Natural killer cell (primary cell): ENCODE measurements around the gene SPTSSB. TPM values are rescaled to one million over a fixed set of nuclear protein-coding genes. Genes with fewer than 3 reads are reported as not detected.

Experiments
- ATAC-seq, 3 donors: fragments of 150-1000 bp in 2 of 3; fragments of 200-7000 bp in 1 of 3; cut with Tn5 transposase; 1 replicate in 1 of 3; 2 replicates in 2 of 3; pipeline ENCODE4 v1.10.0; 2021; ENCODE audit warnings: mild to moderate bottlenecking in 2 of 3, moderate library complexity in 2 of 3
- DNase-seq, 2 donors: peaks; one replicate each; pipeline versions ENCODE4 v3.0.0 to v3.0.0-alpha.2; 2013 to 2021; ENCODE audit warnings: mixed read lengths in 1 of 2
- H3K27ac ChIP-seq: one replicate; pipeline ENCODE4 v1.5.1; 2013; ENCODE audit warnings: mild to moderate bottlenecking, low read length
- H3K27me3 ChIP-seq: one replicate; pipeline ENCODE4 v1.6.1; 2013; ENCODE audit warnings: low read length; ENCODE audit not compliant: control insufficient read depth, insufficient read depth
- H3K36me3 ChIP-seq: one replicate; pipeline ENCODE4 v1.6.1; 2013; ENCODE audit warnings: low read length; ENCODE audit not compliant: control insufficient read depth, insufficient read depth
- H3K4me1 ChIP-seq: one replicate; pipeline ENCODE4 v1.6.1; 2013; ENCODE audit warnings: low read length; ENCODE audit not compliant: control insufficient read depth, insufficient read depth
- H3K4me3 ChIP-seq: one replicate; pipeline ENCODE4 v1.5.1; 2013; ENCODE audit warnings: low read length
- H3K9me3 ChIP-seq: one replicate; pipeline ENCODE4 v1.6.1; 2013; ENCODE audit warnings: low read length; ENCODE audit not compliant: control insufficient read depth, insufficient read depth
- H3K27ac Mint-ChIP-seq, 2 donors: one replicate each; pipeline ENCODE4 v1.8.0; 2022; ENCODE audit warnings: mild to moderate bottlenecking in 2 of 2, mixed read lengths in 2 of 2, moderate library complexity in 1 of 2
- H3K27me3 Mint-ChIP-seq, 2 donors: one replicate each; pipeline ENCODE4 v1.8.0; 2022; ENCODE audit warnings: low read depth in 2 of 2, mixed read lengths in 2 of 2
- H3K36me3 Mint-ChIP-seq: one replicate; pipeline ENCODE4 v1.8.0; 2022; ENCODE audit warnings: mixed read lengths
- H3K4me1 Mint-ChIP-seq, 2 donors: one replicate each; pipeline ENCODE4 v1.8.0; 2022; ENCODE audit warnings: mixed read lengths in 2 of 2
- H3K4me3 Mint-ChIP-seq: one replicate; pipeline ENCODE4 v1.8.0; 2022; ENCODE audit warnings: mild to moderate bottlenecking, moderate library complexity, mixed read lengths
- H3K9me3 Mint-ChIP-seq, 2 donors: one replicate each; pipeline ENCODE4 v1.8.0; 2022; ENCODE audit warnings: mixed read lengths in 2 of 2
- WGBS: methylation state at CpG from one replicate; pipeline ENCODE4 v1.1.7; 2013; ENCODE audit warnings: missing lambda C conversion rate; ENCODE audit not compliant: insufficient coverage; 5-methylcytosine and 5-hydroxymethylcytosine counted together
- intact Hi-C: fragments of 100-400 bp; cut with micrococcal nuclease; formaldehyde crosslinking; loops from one replicate; pipeline ENCODE4 v1.14.2; 2022
- total RNA-seq, 4 donors: library from RNA; stranded (reverse); fragments of 120-200 nt in 1 of 4; gene quantifications; one replicate each; pipeline versions ENCODE4 v1.2.3 to v1.2.4, GENCODE V29; 2013 to 2022
- TF ChIP-seq, protein P1 (sequence below): fragments of 200-600 bp; IDR thresholded peaks from one replicate; pipeline ENCODE4 v1.8.0; 2022; ENCODE audit warnings: antibody characterized with exemption

Gene SPTSSB
- total RNA-seq, 3 donors from 2014 or later (not counting 1 experiment from before 2014, with no cell fraction given), result 7.3 to 14.1 (median 11.1) TPM

DNA sequence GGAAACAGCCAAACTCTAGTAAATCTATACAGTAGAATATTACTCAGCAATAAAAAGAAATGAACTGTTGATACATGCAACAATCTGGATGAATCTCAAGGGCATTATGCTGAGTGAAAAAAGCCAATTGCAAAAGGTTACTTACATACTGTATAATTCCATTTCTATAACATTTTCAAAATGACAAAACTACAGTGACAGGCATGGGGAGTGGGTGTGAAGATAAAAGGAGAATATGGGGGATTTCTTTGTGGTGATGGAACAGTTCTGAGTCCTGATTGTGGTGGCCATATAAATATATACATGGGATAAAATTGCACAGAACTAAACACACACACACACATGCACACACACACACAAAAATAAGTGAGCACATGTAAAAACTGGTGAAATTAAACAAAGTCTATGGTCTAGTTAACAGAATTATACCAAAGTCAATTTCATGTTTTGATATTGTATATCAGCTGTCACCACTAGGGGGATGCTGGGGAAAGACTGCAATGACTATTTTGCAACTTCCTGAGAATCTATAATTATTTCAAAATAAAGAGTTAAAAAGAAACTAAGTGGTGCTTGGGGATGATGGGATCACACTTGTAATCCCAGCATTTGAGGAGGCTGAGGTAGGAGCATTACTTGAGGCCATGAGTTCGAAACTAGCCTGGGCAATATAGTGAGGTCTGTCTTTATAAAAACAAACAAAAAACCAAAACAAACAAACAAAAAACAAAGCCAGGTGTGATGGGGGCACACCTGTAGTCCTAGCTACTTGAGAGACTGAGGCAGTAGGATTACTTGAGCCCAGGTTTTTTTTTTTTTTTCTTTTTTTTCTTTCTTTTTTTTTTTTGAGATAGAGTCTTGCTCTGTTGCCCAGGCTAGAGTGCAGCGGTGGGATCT lies 66.0 kb downstream of the SPTSSB start:
- Mint-ChIP-seq H3K4me3 (no peak overlapping the region), H3K9me3 (peaks cover 4% of the 10 kb centered on the region in 2 donors), H3K36me3 (peaks cover 17% of the 10 kb centered on the region), H3K27ac (no peak overlapping the region), H3K4me1 (peaks cover 11 to 16% of the 10 kb centered on the region in 2 donors), H3K27me3 (peaks cover 43 to 77% of the 10 kb centered on the region in 2 donors)
- H3K27me3 ChIP-seq, result no peaks in the 10 kb centered on the region
- H3K4me1 ChIP-seq, result peaks cover 11% of the 10 kb centered on the region
- TF ChIP-seq, protein P1, sequence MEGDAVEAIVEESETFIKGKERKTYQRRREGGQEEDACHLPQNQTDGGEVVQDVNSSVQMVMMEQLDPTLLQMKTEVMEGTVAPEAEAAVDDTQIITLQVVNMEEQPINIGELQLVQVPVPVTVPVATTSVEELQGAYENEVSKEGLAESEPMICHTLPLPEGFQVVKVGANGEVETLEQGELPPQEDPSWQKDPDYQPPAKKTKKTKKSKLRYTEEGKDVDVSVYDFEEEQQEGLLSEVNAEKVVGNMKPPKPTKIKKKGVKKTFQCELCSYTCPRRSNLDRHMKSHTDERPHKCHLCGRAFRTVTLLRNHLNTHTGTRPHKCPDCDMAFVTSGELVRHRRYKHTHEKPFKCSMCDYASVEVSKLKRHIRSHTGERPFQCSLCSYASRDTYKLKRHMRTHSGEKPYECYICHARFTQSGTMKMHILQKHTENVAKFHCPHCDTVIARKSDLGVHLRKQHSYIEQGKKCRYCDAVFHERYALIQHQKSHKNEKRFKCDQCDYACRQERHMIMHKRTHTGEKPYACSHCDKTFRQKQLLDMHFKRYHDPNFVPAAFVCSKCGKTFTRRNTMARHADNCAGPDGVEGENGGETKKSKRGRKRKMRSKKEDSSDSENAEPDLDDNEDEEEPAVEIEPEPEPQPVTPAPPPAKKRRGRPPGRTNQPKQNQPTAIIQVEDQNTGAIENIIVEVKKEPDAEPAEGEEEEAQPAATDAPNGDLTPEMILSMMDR, result peak; percentile 82
- peak in 1 of 2 donors; percentile 61 for DNase-seq
- H3K4me3 ChIP-seq, result no peak overlapping the region
- no peak overlapping the region for H3K27ac ChIP-seq
- H3K36me3 ChIP-seq, result no peaks in the 10 kb centered on the region
- peak in 2 of 3 donors; percentile 44 to 47 for ATAC-seq
- peaks cover 14% of the 10 kb centered on the region for H3K9me3 ChIP-seq
- WGBS, result 100% methylated on average over 1 of the region's 2 CpGs
- intact Hi-C loops, result no loop called here

DNA sequence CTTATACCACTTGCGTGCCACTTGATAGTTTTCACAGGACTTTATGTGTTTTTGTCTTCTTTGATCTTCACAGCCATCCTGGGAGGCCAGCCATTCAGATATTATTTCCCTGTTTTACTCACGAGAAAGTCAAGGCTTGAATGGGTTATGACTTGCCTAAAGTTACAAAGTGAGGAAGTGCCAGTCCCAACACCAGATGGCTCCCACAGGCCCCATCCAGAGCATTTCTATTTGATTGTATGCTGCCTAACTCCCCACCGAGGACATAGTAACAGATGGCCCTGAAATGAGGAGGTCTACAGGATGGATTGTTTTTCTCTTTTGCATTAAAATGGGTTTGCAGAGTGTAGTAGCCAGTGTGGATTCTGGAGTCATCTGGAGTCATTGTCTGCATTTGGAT lies 74.5 kb downstream of the SPTSSB start:
- TF ChIP-seq, protein P1, result no peak
- peaks cover 17% of the 10 kb centered on the region for H3K9me3 ChIP-seq
- no peak overlapping the region for H3K4me3 ChIP-seq
- H3K4me1 Mint-ChIP-seq, result no peaks in the 10 kb centered on the region
- H3K9me3 Mint-ChIP-seq, result peaks cover 7 to 10% of the 10 kb centered on the region in 2 donors
- H3K36me3 Mint-ChIP-seq, result peaks cover 30% of the 10 kb centered on the region
- H3K4me1 ChIP-seq, result no peaks in the 10 kb centered on the region
- H3K36me3 ChIP-seq, result no peaks in the 10 kb centered on the region
- intact Hi-C loops, result no loop called here
- DNase-seq (no peak), ATAC-seq (no peak)
- WGBS, result 93% methylated on average over 3 of the region's 3 CpGs
- H3K27ac Mint-ChIP-seq, result no peak overlapping the region
- H3K4me3 Mint-ChIP-seq, result no peak overlapping the region
- peaks cover 11 to 44% of the 10 kb centered on the region in 2 donors for H3K27me3 Mint-ChIP-seq
- H3K27ac ChIP-seq, result no peak overlapping the region
- H3K27me3 ChIP-seq, result no peaks in the 10 kb centered on the region

DNA sequence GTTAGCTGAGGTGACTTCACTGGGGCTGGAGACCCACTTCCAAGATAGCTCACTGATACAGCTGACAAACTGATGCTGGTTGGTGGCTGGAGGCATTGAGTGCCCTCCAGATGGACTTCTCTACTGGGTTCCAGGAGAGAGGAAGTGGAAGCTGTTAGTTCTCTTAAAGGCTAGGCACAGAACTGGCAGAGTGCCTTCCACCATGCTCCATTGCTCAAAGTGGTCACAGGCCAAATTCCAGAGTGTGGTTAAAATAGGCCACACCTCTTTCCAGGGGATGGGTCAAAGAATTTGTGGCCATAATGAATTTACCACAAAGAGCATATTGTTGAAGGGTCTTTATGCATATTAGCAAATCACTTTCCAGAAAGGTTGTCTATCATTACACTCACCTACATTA lies 76.0 kb downstream of the SPTSSB start:
- TF ChIP-seq, protein P1, result no peak
- Histone ChIP-seq H3K9me3 (peaks cover 17% of the 10 kb centered on the region), H3K27me3 (no peaks in the 10 kb centered on the region), H3K27ac (no peak overlapping the region), H3K36me3 (no peaks in the 10 kb centered on the region), H3K4me3 (no peak overlapping the region), H3K4me1 (no peaks in the 10 kb centered on the region)
- H3K27ac Mint-ChIP-seq, result no peak overlapping the region
- no peaks in the 10 kb centered on the region for H3K4me1 Mint-ChIP-seq
- peaks cover 30% of the 10 kb centered on the region for H3K36me3 Mint-ChIP-seq
- peaks cover 12 to 39% of the 10 kb centered on the region in 2 donors for H3K27me3 Mint-ChIP-seq
- no peak for ATAC-seq
- peaks cover 7 to 10% of the 10 kb centered on the region in 2 donors for H3K9me3 Mint-ChIP-seq
- H3K4me3 Mint-ChIP-seq, result no peak overlapping the region
- intact Hi-C loops, result no loop called here
- DNase-seq, result no peak

Other genes with a start within 250 kb of the SPTSSB start
- 10 to 100 TPM; 40.7 to 51.1 (median 43.6) TPM for gene NMD3, start 150.2 kb downstream of the SPTSSB start, total RNA-seq
- not detected for gene OTOL1, start 125.3 kb upstream of the SPTSSB start, total RNA-seq